Left kidney (tissue), 2 donors: ENCODE data around the gene UQCRHL. TPM values are rescaled to one million over a fixed set of nuclear protein-coding genes. Genes with fewer than 3 reads are reported as not detected.

ENCODE experiments used
- DNase-seq: peaks from one replicate; pipeline ENCODE4 v3.0.0-alpha.2; 2013
- polyA plus RNA-seq: library from polyadenylated mRNA; unstranded; fragments of 120-200 nt; gene quantifications from one replicate; pipeline ENCODE4 v1.2.1, GENCODE V29; 2013; ENCODE audit not compliant: insufficient read length

UQCRHL gene
- polyA plus RNA-seq, 1 donor, result 3.1 TPM

GRCh38 chr1:15760520-15761211, 46.8 kb downstream of the UQCRHL start:
- peak; percentile 59 for DNase-seq

- DNase-seq, result no peak
These were observed 48.3 kb downstream of the UQCRHL start for GRCh38 chr1:15758953-15759661.

GRCh38 chr1:15758343-15758931, 49.0 kb downstream of the UQCRHL start, which contains the start of gene FBLIM1:
TSS of gene FBLIM1 (plus strand) at chr1:15758795. CDS start at chr1:15764984, 6,189 bp downstream.
- peak; percentile 44 for DNase-seq

GRCh38 chr1:15757575-15758342, 49.7 kb downstream of the UQCRHL start:
- peak; percentile 45 for DNase-seq

Other genes starting within 250 kb of the UQCRHL start
- 35.3 TPM for gene AGMAT, start 222.6 kb downstream of the UQCRHL start, polyA plus RNA-seq
- 28.1 TPM for gene DDI2, start 190.2 kb downstream of the UQCRHL start, polyA plus RNA-seq
- 41.7 TPM for gene PLEKHM2, start 123.3 kb downstream of the UQCRHL start, polyA plus RNA-seq
- 3.9 TPM for gene SLC25A34, start 71.4 kb downstream of the UQCRHL start, polyA plus RNA-seq
- gene TMEM82, start 65.2 kb downstream of the UQCRHL start, polyA plus RNA-seq, result 3.2 TPM
- gene FBLIM1, start 48.9 kb downstream of the UQCRHL start, polyA plus RNA-seq, result 49.5 TPM
- gene SPEN, start 40.1 kb upstream of the UQCRHL start, polyA plus RNA-seq, result 68.7 TPM
- 30.6 TPM for gene ZBTB17, start 168.5 kb upstream of the UQCRHL start, polyA plus RNA-seq
- 0.23 TPM for gene SRARP, start 196.6 kb upstream of the UQCRHL start, polyA plus RNA-seq
- 2.5 TPM for gene HSPB7, start 210.4 kb upstream of the UQCRHL start, polyA plus RNA-seq
- 9.8 TPM for gene CLCNKA, start 214.4 kb upstream of the UQCRHL start, polyA plus RNA-seq
- gene CLCNKB, start 236.1 kb upstream of the UQCRHL start, polyA plus RNA-seq, result 37.2 TPM